ENCODE measurements around the gene CDK14. TPM values are rescaled to one million over a fixed set of nuclear protein-coding genes. Genes with fewer than 3 reads are reported as not detected.
A peak's percentile ranks its signal among the peaks of the same experiment; 100 is the strongest.

Gene CDK14
- polyA plus RNA-seq, 1 donor from 2014 or later, result 25.1 TPM

- peak; percentile 33 for TF ChIP-seq SMC3 (conservative IDR thresholded peaks at IDR 0.05; ENCODE audit: poor library complexity)
- TF ChIP-seq, protein P1, sequence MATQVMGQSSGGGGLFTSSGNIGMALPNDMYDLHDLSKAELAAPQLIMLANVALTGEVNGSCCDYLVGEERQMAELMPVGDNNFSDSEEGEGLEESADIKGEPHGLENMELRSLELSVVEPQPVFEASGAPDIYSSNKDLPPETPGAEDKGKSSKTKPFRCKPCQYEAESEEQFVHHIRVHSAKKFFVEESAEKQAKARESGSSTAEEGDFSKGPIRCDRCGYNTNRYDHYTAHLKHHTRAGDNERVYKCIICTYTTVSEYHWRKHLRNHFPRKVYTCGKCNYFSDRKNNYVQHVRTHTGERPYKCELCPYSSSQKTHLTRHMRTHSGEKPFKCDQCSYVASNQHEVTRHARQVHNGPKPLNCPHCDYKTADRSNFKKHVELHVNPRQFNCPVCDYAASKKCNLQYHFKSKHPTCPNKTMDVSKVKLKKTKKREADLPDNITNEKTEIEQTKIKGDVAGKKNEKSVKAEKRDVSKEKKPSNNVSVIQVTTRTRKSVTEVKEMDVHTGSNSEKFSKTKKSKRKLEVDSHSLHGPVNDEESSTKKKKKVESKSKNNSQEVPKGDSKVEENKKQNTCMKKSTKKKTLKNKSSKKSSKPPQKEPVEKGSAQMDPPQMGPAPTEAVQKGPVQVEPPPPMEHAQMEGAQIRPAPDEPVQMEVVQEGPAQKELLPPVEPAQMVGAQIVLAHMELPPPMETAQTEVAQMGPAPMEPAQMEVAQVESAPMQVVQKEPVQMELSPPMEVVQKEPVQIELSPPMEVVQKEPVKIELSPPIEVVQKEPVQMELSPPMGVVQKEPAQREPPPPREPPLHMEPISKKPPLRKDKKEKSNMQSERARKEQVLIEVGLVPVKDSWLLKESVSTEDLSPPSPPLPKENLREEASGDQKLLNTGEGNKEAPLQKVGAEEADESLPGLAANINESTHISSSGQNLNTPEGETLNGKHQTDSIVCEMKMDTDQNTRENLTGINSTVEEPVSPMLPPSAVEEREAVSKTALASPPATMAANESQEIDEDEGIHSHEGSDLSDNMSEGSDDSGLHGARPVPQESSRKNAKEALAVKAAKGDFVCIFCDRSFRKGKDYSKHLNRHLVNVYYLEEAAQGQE (IDR thresholded peaks at IDR 0.05; ENCODE audit: borderline replicate concordance), result no peak
- peak; percentile 57 for TF ChIP-seq RAD21 (conservative IDR thresholded peaks at IDR 0.05)
- peak; percentile 54 for TF ChIP-seq CTCF (IDR thresholded peaks at IDR 0.05; ENCODE audit: poor library complexity, severe bottlenecking)
- TF ChIP-seq POLR2AphosphoS5 (IDR thresholded peaks at IDR 0.05), result no peak
- H3K27me3 ChIP-seq (ENCODE audit: insufficient read depth, low read depth, low read length), result no peaks in the 10 kb centered on the region
- H3K4me3 ChIP-seq (ENCODE audit: low read length), result no peak overlapping the region
- H2AFZ ChIP-seq (ENCODE audit: low read depth, low read length), result no peak overlapping the region
- no peak overlapping the region for H3K9ac ChIP-seq (ENCODE audit: low read length)
- no peaks in the 10 kb centered on the region for H4K20me1 ChIP-seq (ENCODE audit: insufficient read depth)
- no peaks in the 10 kb centered on the region for H3F3A ChIP-seq (ENCODE audit: insufficient read depth, low read length, poor library complexity, severe bottlenecking)
- no peaks in the 10 kb centered on the region for H3K79me2 ChIP-seq (replicated peaks; ENCODE audit: insufficient read depth, low read length)
- no peaks in the 10 kb centered on the region for H3K9me3 ChIP-seq (ENCODE audit: low read length)
- H3K9me2 ChIP-seq (ENCODE audit: insufficient read depth, low read length), result no peaks in the 10 kb centered on the region
- no peaks in the 10 kb centered on the region for H3K36me3 ChIP-seq (ENCODE audit: insufficient read depth, low read length)
- H3K4me2 ChIP-seq (ENCODE audit: low read length), result no peak overlapping the region
- H3K27ac ChIP-seq (ENCODE audit: low read length), result no peak overlapping the region
Observed at GRCh38 chr7:91046322-91047089, 450.4 kb downstream of the CDK14 start.

DNA sequence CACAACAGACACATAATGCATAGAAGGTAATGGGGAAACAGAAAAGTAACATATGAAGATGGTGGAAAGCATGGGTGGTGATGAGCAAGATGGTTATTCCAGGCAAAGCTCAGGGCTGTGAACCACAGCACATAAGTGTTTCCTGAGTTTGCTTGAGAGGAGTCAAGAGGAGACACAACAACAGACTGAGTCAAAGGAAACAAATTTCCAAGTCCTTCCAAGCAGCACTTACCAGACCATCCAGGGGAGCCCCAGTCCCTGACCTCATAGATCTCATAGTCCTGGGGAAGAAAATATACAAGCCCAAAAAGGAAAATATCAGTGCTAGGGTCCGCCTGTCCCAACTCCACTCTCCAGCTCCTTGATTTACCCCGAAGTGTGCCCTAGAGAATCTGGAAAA is 451.5 kb downstream of the CDK14 start:
- Histone ChIP-seq H3K79me2 (replicated peaks; ENCODE audit: insufficient read depth, low read length) (no peaks in the 10 kb centered on the region), H3F3A (ENCODE audit: insufficient read depth, low read length, poor library complexity, severe bottlenecking) (no peaks in the 10 kb centered on the region), H3K27me3 (ENCODE audit: insufficient read depth, low read depth, low read length) (no peaks in the 10 kb centered on the region), H3K9me3 (ENCODE audit: low read length) (no peaks in the 10 kb centered on the region), H4K20me1 (ENCODE audit: insufficient read depth) (no peaks in the 10 kb centered on the region), H3K27ac (ENCODE audit: low read length) (no peak overlapping the region), H3K4me2 (ENCODE audit: low read length) (no peak overlapping the region), H3K9ac (ENCODE audit: low read length) (no peak overlapping the region), H3K9me2 (ENCODE audit: insufficient read depth, low read length) (no peaks in the 10 kb centered on the region), H3K36me3 (ENCODE audit: insufficient read depth, low read length) (no peaks in the 10 kb centered on the region), H3K4me3 (ENCODE audit: low read length) (no peak overlapping the region), H2AFZ (ENCODE audit: low read depth, low read length) (no peak overlapping the region)
- TF ChIP-seq CTCF (IDR thresholded peaks at IDR 0.05; ENCODE audit: poor library complexity, severe bottlenecking) (no peak), TAF1 (IDR thresholded peaks at IDR 0.05; ENCODE audit: low read depth) (no peak), POLR2AphosphoS5 (IDR thresholded peaks at IDR 0.05) (no peak), SMC3 (conservative IDR thresholded peaks at IDR 0.05; ENCODE audit: poor library complexity) (no peak), RAD21 (conservative IDR thresholded peaks at IDR 0.05) (no peak), EZH2 (IDR thresholded peaks at IDR 0.05; ENCODE audit: borderline replicate concordance, insufficient read depth, low read length, poor library complexity, severe bottlenecking) (no peak), EP300 (conservative IDR thresholded peaks at IDR 0.05; ENCODE audit: poor library complexity, severe bottlenecking) (no peak), MXI1 (conservative IDR thresholded peaks at IDR 0.05; ENCODE audit: poor library complexity, severe bottlenecking) (no peak)
- TF ChIP-seq, protein P1 (IDR thresholded peaks at IDR 0.05; ENCODE audit: borderline replicate concordance), result no peak
